HepG2 (cell line): Measurements from ENCODE around the gene KRTAP17-1. TPM values are rescaled to one million over a fixed set of nuclear protein-coding genes. Genes with fewer than 3 reads are reported as not detected.

ENCODE experiments used
- ATAC-seq: fragments of 200-7000 bp; cut with Tn5 transposase; 3 replicates; pipeline ENCODE4 v1.9.1; 2020; ENCODE audit warnings: mild to moderate bottlenecking, moderate library complexity
- BruUV-seq: library from RNA; stranded (reverse); fragments of 400-500 nt; replicated peaks from 2 replicates; lab custom pipeline; 2021; lab: Mats Ljungman, UMichigan
- CTCF ChIA-PET: fragments of 300-600 bp; formaldehyde crosslinking; extraction: SDS; loops from one replicate; lab custom pipeline; 2021; ENCODE audit warnings: low total read pairs, inconsistent platforms, low intra/inter-chr PET ratio; lab: Yijun Ruan, JAX
- POLR2A ChIA-PET: fragments of 350-600 bp; sonication (Branson Sonifier 250); formaldehyde crosslinking; loops from one replicate; lab custom pipeline; 2020; ENCODE audit warnings: antibody characterized with exemption, inconsistent platforms; lab: Yijun Ruan, JAX
- DNase-seq: peaks from one replicate; pipeline ENCODE4 v3.0.0-alpha.2; 2015; ENCODE audit warnings: low spot score
- FAIRE-seq: peaks from 3 replicates; lab custom pipeline; 2011; peaks lifted over from hg19 to GRCh38; lab: Jason Lieb, UNC
- H2AFZ ChIP-seq: one replicate; pipeline ENCODE4 v1.6.1; 2011; ENCODE audit warnings: low read length, inconsistent platforms
- H3K27ac ChIP-seq: fragments of 300-600 bp; 3 replicates; pipeline ENCODE4 v1.8.0; 2011; ENCODE audit warnings: mixed run types, mild to moderate bottlenecking, mixed read lengths, low read length, inconsistent platforms; ENCODE audit not compliant: insufficient read depth; ENCODE audit errors: extremely low read length
- H3K27me3 ChIP-seq, 2 experiments: fragments of 200-600 bp in 1 of 2; 2 replicates in 1 of 2; 3 replicates in 1 of 2; pipeline versions ENCODE4 v1.6.0 to v1.8.0; 2011; ENCODE audit warnings: low read length in 2 of 2, mild to moderate bottlenecking in 2 of 2, moderate library complexity in 2 of 2, inconsistent platforms in 1 of 2; ENCODE audit not compliant: insufficient read depth in 2 of 2, control insufficient read depth in 1 of 2
- H3K36me3 ChIP-seq, 2 experiments: fragments of 200-600 bp in 1 of 2; replicated peaks in 1 of 2; 2 replicates in 1 of 2; 3 replicates in 1 of 2; pipeline versions ENCODE4 v1.5.1 to v1.8.0; 2011; ENCODE audit warnings: low read length in 2 of 2, inconsistent platforms in 1 of 2; ENCODE audit not compliant: insufficient read depth in 2 of 2, control insufficient read depth in 1 of 2
- H3K4me1 ChIP-seq: 2 replicates; pipeline ENCODE4 v1.5.1; 2012; ENCODE audit warnings: low read length, inconsistent platforms; ENCODE audit not compliant: insufficient read depth
- H3K4me2 ChIP-seq: 2 replicates; pipeline ENCODE4 v1.6.0; 2011; ENCODE audit warnings: low read depth, low read length, inconsistent platforms
- H3K4me3 ChIP-seq, 3 experiments: fragments of 200-600 bp in 1 of 3; sonication (generic), shearing (Covaris generic) in 1 of 3; replicated peaks in 1 of 3; 2 replicates each; pipeline ENCODE4 v1.5.1; 2011 to 2016; ENCODE audit warnings: low read length in 3 of 3, inconsistent platforms in 2 of 3, low read depth in 2 of 3, mild to moderate bottlenecking in 2 of 3, control low read depth in 1 of 3, mixed read lengths in 1 of 3; ENCODE audit not compliant: insufficient read depth in 1 of 3
- H3K79me2 ChIP-seq: one replicate; pipeline ENCODE4 v1.6.1; 2011; ENCODE audit warnings: low read length, inconsistent platforms; ENCODE audit not compliant: insufficient read depth
- H3K9ac ChIP-seq: 2 replicates; pipeline ENCODE4 v1.6.0; 2011; ENCODE audit warnings: mild to moderate bottlenecking, low read depth, low read length, inconsistent platforms; ENCODE audit not compliant: insufficient read depth
- H3K9me3 ChIP-seq: 2 replicates; pipeline ENCODE4 v1.5.1; 2012; ENCODE audit warnings: mild to moderate bottlenecking, low read length
- H4K20me1 ChIP-seq: 2 replicates; pipeline ENCODE4 v1.6.0; 2011; ENCODE audit warnings: inconsistent platforms, mild to moderate bottlenecking, low read length, moderate library complexity; ENCODE audit not compliant: insufficient read depth
- EHMT2 ChIP-seq: fragments of 200-600 bp; sonication (generic); IDR thresholded peaks from 2 replicates; pipeline ENCODE4 v1.7.0; 2017; ENCODE audit warnings: antibody characterized with exemption, low read depth, low read length, borderline replicate concordance
- FOXA1 ChIP-seq, 2 experiments: fragments of 450-650 bp in 1 of 2; sonication (generic) in 1 of 2; formaldehyde crosslinking in 1 of 2; IDR thresholded peaks; 2 replicates each; pipeline versions ENCODE4 v1.4.0 to v1.6.1; 2016 to 2020; ENCODE audit warnings: missing genetic modification reagents in 1 of 2
- GABPA ChIP-seq, 2 experiments: IDR thresholded peaks; 2 replicates each; pipeline ENCODE4 v1.6.1; 2011 to 2016; ENCODE audit warnings: low read depth in 2 of 2, low read length in 1 of 2, missing biosample characterization in 1 of 2, missing genetic modification characterization in 1 of 2
- JDP2 ChIP-seq: sonication (generic); formaldehyde crosslinking; IDR thresholded peaks from 2 replicates; pipeline ENCODE4 v1.8.1; 2022; ENCODE audit warnings: missing genetic modification reagents, borderline replicate concordance
- KLF15 ChIP-seq: sonication (generic); formaldehyde crosslinking; IDR thresholded peaks from 2 replicates; pipeline ENCODE4 v1.8.1; 2023; ENCODE audit warnings: borderline replicate concordance, mild to moderate bottlenecking, inconsistent platforms, missing genetic modification reagents, mixed read lengths
- SRSF9 ChIP-seq: fragments of 200-400 bp; formaldehyde crosslinking; IDR thresholded peaks from 2 replicates; pipeline ENCODE4 v1.6.1; 2018; ENCODE audit warnings: borderline replicate concordance, mild to moderate bottlenecking, low read depth, low read length; ENCODE audit not compliant: insufficient read depth, poor library complexity, severe bottlenecking
- ZBTB46 ChIP-seq: sonication (generic); formaldehyde crosslinking; IDR thresholded peaks from 2 replicates; pipeline ENCODE4 v1.4.0; 2020; ENCODE audit warnings: mild to moderate bottlenecking, missing genetic modification reagents, borderline replicate concordance
- ZFP62 ChIP-seq: sonication (generic); formaldehyde crosslinking; IDR thresholded peaks from 2 replicates; pipeline ENCODE4 v1.4.0; 2020; ENCODE audit warnings: missing genetic modification reagents
- ZNF225 ChIP-seq: sonication (generic); formaldehyde crosslinking; IDR thresholded peaks from 2 replicates; pipeline ENCODE4 v1.4.0; 2020; ENCODE audit warnings: mild to moderate bottlenecking, missing genetic modification reagents
- WGBS: methylation state at CpG from one replicate; pipeline ENCODE4 v1.1.6; 2017; ENCODE audit warnings: low lambda C conversion rate; 5-methylcytosine and 5-hydroxymethylcytosine counted together
- in situ Hi-C: cut with HindIII; loops from 2 replicates; pipeline ENCODE4 v1.10.0; 2017; ENCODE audit warnings: low pct_unique_long_range_greater_than_20kb; ENCODE audit not compliant: extremely low pct_ligation_motif_present
- intact Hi-C: fragments of 100-400 bp; cut with micrococcal nuclease; formaldehyde crosslinking; loops from one replicate; pipeline ENCODE4 v1.10.0; 2022; ENCODE audit not compliant: unreplicated experiment
- polyA plus RNA-seq, 8 experiments: library from polyadenylated mRNA; depleted of rRNA in 3 of 8; stranded (reverse) in 7 of 8; unstranded in 1 of 8; fragments of >200 nt; fragmentation: Illumina TruSeq in 4 of 8; extraction: Trizol in 4 of 8; gene quantifications; 2 replicates each; pipeline versions ENCODE4 v1.2.1 to v1.2.3, GENCODE V29; 2011 to 2016; ENCODE audit warnings: low read depth in 4 of 8, missing spikeins in 1 of 8, mixed read lengths in 1 of 8; ENCODE audit not compliant: insufficient read depth in 1 of 8
- total RNA-seq, 5 experiments: library from RNA; depleted of rRNA; stranded (reverse); fragments of >200 nt; fragmentation: Illumina TruSeq; extraction: Trizol; gene quantifications; 2 replicates each; pipeline ENCODE4 v1.2.3, GENCODE V29; 2016; ENCODE audit warnings: low read depth in 1 of 5

KRTAP17-1 gene
- total and polyA plus RNA-seq, 2 of the 13 experiments (the other 11 are each of a cell fraction or from before 2014, with no cell fraction given) = not detected

DNA sequence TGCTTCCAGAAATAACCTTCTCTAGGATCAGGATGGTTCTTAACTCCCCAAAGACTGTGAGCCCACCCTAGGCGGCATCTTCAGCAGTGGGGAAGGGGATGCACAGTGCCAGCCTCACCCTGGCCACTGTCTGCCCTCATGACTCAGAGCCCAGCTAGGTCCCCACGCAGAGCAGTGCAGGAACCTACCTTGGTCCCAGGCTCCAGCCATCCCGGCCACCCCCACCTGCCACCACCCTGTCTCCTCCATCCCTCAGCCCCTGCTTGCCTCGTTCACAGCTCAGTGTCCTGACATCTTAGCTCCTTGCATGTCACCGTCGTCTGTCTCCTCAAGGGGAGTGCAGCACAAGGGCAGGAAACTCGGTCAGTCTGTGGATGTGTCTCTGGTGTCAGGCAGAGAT lies 16.1 kb upstream of the KRTAP17-1 start:
- Histone ChIP-seq H3K4me2 (no peak overlapping the region), H3K27ac (no peak overlapping the region), H3K9me3 (no peaks in the 10 kb centered on the region), H3K4me3 (no peak overlapping the region), H3K36me3 (no peaks in the 10 kb centered on the region), H3K27me3 (peaks cover 0 to 13% of the 10 kb centered on the region in 2 experiments; a peak in 2 of 5 replicates), H2AFZ (no peak overlapping the region), H3K9ac (no peak overlapping the region), H3K79me2 (no peaks in the 10 kb centered on the region), H4K20me1 (no peaks in the 10 kb centered on the region), H3K4me1 (no peaks in the 10 kb centered on the region)
- DNase-seq (no peak), FAIRE-seq (no peak), ATAC-seq (no peak)
- 31% methylated on average over 7 of the region's 7 CpGs for WGBS
- ChIA-PET CTCF (no interaction called here), POLR2A (no interaction called here)
- no TSS peak for BruUV-seq
- TF ChIP-seq ZFP62 (CRISPR knock-in tag) (no peak), KLF15 (no peak), EHMT2 (no peak), FOXA1 (IDR thresholded peaks at IDR 0.05) (no peak), FOXA1 (CRISPR knock-in tag; IDR thresholded peaks at IDR 0.05) (no peak), JDP2 (CRISPR knock-in tag) (no peak), SRSF9 (no peak), GABPA (IDR thresholded peaks at IDR 0.05; ENCODE audit: low read depth, low read length) (no peak), GABPA (CRISPR knock-in tag; IDR thresholded peaks at IDR 0.05; ENCODE audit: low read depth) (no peak), ZBTB46 (no peak), ZNF225 (no peak)
- intact Hi-C loops = no loop called here
- in situ Hi-C loops = no loop called here
